Measurements from ENCODE around the gene ZNF277. TPM values are rescaled to one million over a fixed set of nuclear protein-coding genes. Genes with fewer than 3 reads are reported as not detected.

ZNF277 gene
- total RNA-seq, 1 donor from 2014 or later = 25.9 TPM

Other genes with a start within 250 kb of the ZNF277 start
- 28.8 and 33.8 TPM in 2 replicates for gene DOCK4, start 296 bp upstream of the ZNF277 start, total RNA-seq
- 76.6 and 82.4 TPM in 2 replicates for gene IFRD1, start 243.8 kb downstream of the ZNF277 start, total RNA-seq

All from progenitor cell of endocrine pancreas (in vitro differentiated cells).